GM12891 (cell line): Measurements from ENCODE around the gene SUMF1.

Source experiments
- DNase-seq: peaks from one replicate; pipeline ENCODE4 v3.0.0; 2011; ENCODE audit warnings: low spot score; ENCODE audit not compliant: insufficient read length
- FAIRE-seq: peaks from 2 replicates; lab custom pipeline; 2011; peaks lifted over from hg19 to GRCh38; lab: Jason Lieb, UNC
- PAX5 ChIP-seq: IDR thresholded peaks from 2 replicates; pipeline ENCODE4 v1.6.1; 2011; ENCODE audit warnings: low read length, moderate library complexity, mild to moderate bottlenecking; ENCODE audit not compliant: insufficient read depth, severe bottlenecking
- POLR2A ChIP-seq: IDR thresholded peaks from 2 replicates; pipeline ENCODE4 v1.6.1; 2011; ENCODE audit warnings: low read depth, low read length, control low read depth
- POLR2AphosphoS5 ChIP-seq: IDR thresholded peaks from 2 replicates; pipeline ENCODE4 v1.6.1; 2011; ENCODE audit warnings: low read depth, low read length, control low read depth
- POU2F2 ChIP-seq: IDR thresholded peaks from 2 replicates; pipeline ENCODE4 v1.6.1; 2011; ENCODE audit warnings: low read depth, mild to moderate bottlenecking, control low read depth, low read length, moderate library complexity
- SPI1 ChIP-seq: IDR thresholded peaks from 2 replicates; pipeline ENCODE4 v1.6.1; 2011; ENCODE audit warnings: low read depth, low read length, control low read depth
- TAF1 ChIP-seq: IDR thresholded peaks from 2 replicates; pipeline ENCODE4 v1.6.1; 2011; ENCODE audit warnings: low read depth, low read length, control low read depth

The SUMF1 gene

DNA sequence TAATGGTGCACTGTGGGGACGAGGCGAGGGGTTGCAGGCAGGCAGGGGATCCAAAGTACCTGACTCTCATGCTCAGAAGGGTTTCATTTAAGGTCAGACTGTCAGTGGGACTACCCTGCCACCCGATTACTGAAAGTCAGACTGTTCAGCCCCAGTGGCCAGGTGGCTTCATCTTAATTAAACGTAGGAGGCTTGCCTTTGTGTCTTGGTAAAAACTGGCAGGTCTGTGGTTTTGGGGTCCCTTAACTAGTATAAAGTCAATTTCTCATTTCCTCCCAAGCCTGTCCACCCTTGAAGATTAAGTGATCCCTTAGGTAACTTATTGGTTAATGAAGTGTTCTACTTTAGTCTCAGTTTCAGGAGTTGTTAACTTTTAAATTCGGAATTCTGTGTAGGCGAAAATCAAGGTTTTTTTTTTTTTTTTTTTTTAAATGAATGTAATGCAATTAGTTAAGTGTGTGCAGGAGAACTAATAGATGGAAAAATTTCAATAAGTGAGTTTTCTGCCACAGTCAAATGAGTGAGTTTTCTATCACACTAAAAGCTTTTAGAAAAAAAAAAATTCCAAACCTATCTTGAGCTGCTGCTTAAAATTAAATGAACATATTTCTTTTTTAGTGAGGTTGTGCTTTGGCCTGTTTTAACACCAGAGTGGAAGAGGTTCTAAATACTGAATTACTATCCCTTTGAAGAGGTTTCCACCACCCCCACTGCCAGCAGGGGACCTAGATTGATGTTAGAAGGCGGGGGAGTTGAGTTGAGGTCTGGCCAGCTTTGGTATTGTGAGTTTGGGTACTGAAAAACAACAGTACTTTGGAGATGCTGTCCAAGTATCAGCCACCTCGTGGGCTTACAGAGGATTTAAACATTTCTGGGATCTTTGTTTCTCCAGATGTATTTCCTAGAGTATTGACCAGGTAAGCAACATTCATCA is 41.2 kb upstream of the SUMF1 start:
- TF ChIP-seq POLR2A (no peak), PAX5 (peak; percentile 50), TAF1 (0 out of 2 replicates have a peak, but pooled peaks have one; percentile 11), SPI1 (peak; percentile 80), POLR2AphosphoS5 (no peak), POU2F2 (peak; percentile 57; the same call in 1 of the 2 replicates)
- FAIRE-seq (peak; percentile 87), DNase-seq (no peak)

DNA sequence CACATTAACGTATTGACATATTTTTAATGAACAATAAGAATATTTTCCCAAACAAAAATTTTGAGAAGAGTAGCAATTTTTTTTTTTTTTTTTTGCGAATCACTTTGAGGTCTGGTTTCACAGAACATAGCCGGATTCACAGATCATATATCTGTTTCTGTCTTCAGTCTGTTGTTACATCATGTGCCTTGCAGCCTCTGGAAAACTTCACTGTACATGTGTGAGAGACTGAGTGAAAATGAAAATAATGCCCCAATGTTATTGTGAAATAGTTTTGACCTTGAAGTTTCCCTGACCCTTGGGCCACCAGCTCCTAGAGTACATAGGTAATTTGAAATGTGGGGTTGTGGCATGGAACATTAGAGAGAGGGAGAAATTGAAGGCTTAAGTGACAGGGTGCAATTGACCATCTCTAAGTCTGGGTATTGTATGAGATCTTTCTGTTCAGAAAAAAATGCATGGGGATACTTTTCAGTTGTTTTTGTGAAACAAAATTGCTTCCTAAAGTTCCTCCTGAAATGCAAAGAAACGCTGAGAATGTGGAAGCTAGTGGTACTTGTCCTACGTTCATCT is 40.0 kb upstream of the SUMF1 start:
- no peak for FAIRE-seq
- no peak for DNase-seq
- TF ChIP-seq POU2F2 (no peak), TAF1 (no peak), SPI1 (no peak), POLR2AphosphoS5 (no peak), PAX5 (no peak), POLR2A (no peak)

DNA sequence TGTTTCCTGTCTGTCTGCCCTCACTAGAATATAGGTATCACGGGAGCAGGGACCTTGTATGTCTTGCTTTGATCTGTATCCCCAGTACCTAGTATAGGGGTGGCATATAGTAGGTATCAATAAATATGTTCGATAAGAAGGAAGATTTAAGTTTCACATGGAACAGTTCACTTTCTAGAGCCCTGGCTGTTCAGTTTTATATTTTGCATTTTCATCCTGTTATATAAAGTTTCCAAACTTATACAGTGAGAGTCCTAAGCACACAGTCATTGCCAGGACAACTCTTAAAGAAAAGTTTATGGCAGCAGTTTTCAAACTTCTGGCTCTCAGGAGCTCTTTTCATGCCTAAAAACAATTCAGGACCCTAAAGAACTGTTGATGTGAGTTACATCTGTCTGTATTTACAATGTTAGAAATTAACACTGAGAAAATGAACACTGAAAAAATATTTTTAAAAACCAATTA is 39.5 kb upstream of the SUMF1 start:
- no peak for FAIRE-seq

DNA sequence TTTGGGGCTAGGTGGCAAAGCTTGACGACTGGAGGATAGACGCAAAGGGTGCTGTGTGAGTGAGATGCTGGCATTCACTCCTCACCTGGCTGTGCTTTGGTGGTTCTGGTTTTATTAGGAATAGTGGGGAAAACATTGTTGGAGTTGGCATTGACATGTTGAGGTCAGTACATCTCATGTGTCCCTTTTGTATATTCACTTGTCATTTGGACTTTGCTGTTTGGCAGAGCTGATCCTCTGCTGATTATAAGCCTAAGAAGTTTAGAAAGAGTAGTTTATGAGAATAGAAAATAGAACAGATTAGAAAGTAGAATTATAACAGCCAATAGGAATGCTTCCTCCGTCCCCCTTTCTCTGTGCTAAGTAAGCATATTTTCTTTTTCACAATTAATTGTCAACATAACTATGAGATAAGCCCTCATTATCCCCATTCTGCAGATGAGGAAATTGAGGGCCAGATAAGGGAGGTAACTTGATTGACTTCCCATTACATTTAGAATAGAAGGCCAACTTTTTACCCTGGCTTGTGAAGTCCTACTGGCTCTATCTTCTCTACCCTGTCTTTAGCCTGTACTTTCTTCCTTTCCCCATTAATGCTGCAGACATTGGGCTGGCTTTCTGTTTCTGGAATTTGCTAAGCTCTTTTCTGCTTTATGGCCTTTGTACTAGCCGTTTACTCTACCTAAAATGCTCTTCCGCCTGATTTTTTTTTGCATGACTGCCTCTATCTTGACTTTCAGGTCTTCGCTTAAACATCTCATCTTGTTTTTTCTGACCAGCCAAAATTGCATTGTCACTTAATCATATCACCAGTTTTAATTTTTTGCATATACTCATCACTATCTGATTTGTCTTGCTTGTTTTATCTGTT is 38.9 kb upstream of the SUMF1 start:
- FAIRE-seq, result no peak

More for the DNA sequence above, 39.5 kb upstream of the SUMF1 start:
- no peak for DNase-seq
- TF ChIP-seq PAX5, result no peak
- TF ChIP-seq POLR2AphosphoS5, result no peak
- no peak for TF ChIP-seq TAF1
- TF ChIP-seq POU2F2, result no peak
- no peak for TF ChIP-seq POLR2A
- TF ChIP-seq SPI1, result no peak

DNA sequence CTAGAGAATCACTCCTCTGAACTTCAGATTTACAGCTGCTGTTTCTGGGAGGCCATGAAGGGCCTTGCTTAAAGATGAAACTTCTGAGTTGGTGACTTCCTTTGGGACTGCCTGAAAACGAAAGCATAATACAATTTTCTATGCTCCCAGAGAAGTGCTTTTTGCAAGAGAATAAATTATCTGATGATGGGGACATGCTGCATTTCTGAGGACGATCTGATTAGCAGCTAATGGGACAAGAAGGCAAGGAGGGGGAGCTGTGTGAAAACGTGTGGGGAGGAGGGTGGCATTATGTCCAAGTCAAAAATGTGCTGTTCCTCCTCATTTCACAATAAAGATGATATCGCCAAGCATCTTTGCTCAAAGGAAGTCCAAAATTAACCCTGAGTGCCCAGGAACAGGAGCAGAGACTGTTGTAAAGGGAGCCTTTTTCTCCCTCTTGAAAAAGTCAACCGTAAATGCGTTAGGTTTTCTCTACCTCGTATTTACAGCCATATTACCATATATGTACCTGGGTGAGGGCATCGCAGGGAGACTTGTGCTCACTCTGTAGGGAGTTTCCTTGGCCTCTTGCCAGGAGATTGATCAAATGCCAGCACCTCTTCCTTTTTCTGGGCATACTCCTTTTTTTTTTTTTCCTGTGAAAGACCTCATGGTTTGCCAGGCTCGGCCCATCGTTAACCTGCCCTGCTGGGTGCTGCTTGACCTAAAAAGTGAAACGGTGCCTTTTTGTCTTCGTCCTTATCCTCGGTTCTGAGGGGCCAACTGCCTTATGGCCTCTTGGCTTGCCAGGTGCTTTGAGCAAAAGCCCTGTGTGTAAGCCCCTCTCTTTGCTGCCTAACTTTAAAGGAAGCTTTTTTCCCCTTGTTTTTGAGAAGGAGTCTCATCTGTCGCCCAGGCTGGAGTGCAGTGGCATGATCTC is 37.5 kb upstream of the SUMF1 start:
- no peak for TF ChIP-seq POU2F2
- no peak for TF ChIP-seq PAX5
- TF ChIP-seq POLR2AphosphoS5, result no peak
- TF ChIP-seq SPI1, result no peak
- no peak for TF ChIP-seq TAF1
- no peak for TF ChIP-seq POLR2A
- peak; percentile 72 for FAIRE-seq
- DNase-seq, result no peak

More for the DNA sequence above, 38.9 kb upstream of the SUMF1 start:
- TF ChIP-seq SPI1, result no peak
- no peak for TF ChIP-seq PAX5
- TF ChIP-seq POU2F2, result no peak
- TF ChIP-seq POLR2AphosphoS5, result no peak
- TF ChIP-seq TAF1, result no peak
- TF ChIP-seq POLR2A, result no peak
- DNase-seq, result no peak

DNA sequence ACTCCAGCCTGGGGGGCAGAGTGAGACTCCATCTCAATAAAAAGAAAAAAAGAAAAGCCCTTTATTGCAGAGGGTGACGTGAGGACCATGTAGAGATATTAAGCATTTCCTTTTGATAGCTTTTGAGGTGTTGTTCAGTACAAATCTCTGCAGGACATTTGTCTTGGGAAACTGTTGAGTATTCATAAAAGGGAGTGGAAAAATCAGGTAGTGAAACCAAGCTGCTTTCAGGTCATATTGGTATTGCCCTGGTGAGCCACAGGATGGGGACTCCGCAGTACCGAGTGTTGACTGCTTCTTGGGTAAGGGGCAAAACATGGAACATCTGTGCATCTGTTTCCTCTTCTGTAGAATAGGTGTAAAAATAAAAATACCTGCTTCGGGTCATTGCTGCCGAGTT is 36.0 kb upstream of the SUMF1 start:
- FAIRE-seq, result peak; percentile 87
- no peak for DNase-seq

DNA sequence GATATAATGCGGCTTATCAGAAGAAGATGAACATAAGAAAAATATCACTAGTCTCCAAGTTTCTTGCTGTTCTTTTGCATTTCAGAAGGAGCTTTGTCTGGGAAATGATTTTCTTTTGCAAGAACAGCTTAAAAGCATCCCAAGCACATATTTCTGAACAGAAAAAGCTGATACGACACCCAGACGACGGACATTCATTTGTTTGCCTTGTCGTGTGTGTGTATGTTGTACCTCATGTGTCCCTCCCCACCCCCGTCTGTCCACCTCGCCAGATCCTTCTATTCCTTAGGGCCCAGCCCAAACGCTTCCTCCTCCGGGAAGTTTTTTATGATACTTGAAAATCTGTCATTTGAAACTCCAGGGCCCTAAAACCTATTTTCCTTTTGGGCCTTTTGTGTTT is 34.9 kb upstream of the SUMF1 start:
- DNase-seq (no peak), FAIRE-seq (no peak)
- TF ChIP-seq POLR2AphosphoS5 (no peak), PAX5 (no peak), POU2F2 (no peak), SPI1 (no peak), TAF1 (no peak), POLR2A (no peak)

More for the DNA sequence above, 36.0 kb upstream of the SUMF1 start:
- TF ChIP-seq TAF1 (no peak), SPI1 (peak; percentile 94), POU2F2 (no peak)

DNA sequence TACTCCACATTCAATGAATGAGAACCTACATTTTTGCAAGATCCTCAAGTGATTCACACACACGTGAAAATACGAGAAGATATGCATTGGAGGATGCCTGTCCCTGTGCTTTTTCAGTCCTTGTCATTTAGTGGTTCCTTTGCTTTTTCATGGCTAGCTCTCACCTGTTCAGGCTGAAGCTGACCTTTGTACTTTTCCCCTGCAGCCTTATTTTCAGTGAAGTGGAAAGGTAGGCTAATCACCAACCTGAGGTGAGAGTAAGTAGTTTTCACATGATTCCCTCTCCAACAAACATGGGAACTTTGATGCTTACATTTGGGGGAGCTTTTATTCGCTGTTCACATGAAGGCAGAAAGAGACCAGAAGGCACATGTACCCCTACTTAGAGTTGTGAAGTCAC is 34.4 kb upstream of the SUMF1 start:
- FAIRE-seq (no peak), DNase-seq (no peak)
- TF ChIP-seq POLR2AphosphoS5 (no peak), POU2F2 (no peak), TAF1 (no peak), POLR2A (no peak), SPI1 (no peak), PAX5 (no peak)
